HG03342 (cell line): ENCODE data around the gene CBR4.
A peak's percentile ranks its signal among the peaks of the same experiment; 100 is the strongest.

Experiments used
- ATAC-seq: cut with Tn5 transposase; IDR thresholded peaks from one replicate; pipeline ENCODE4 v1.9.1; 2021; ENCODE audit warnings: mild to moderate bottlenecking, moderate library complexity; ENCODE audit not compliant: unreplicated experiment

CBR4 gene

DNA sequence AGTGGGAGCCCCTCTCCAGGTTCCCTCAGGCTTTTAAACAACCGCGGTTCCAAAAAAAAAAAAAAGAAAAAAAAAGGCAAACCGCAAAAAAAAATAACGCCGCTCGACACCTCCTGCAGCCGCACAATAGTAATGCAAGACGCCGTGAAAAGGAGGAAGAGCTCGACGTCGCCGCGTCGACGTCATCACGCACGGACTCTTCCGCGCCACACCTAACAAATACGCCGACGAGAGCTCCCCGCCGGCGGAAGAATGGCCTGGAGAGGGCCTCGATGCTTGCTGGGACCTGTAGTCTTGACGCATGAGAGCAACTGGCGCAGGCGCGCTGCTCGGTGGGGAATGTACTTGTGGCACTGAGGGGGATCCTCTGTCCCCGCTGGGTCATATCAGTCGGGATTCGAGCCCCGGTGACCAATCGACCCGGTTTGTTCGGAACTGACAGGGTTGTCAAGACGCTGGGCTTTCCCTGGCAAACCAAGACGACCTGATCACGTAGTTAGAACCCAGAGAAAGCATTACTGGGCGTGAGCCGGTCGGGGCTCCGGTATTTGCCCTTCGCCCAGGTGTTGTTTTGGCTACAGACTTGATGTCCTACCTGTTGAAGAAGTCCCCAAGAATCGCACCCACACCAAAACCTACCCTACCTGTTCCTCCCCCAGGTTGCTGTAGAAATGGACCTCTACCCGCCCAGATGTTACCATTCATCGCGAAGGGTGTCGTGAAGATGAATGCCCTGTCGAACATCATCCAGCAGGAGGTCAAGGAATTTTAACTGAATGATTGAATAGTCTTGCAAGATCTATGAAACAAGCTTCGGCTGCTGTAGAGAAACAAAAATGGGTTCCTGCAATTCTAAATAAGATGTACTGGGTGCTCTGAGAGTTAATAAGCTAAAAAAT is at the start of gene CBR4:
CBR4 (minus strand) TSS at position 131 of the 899 bp plus-strand sequence. CDS start 166 bp downstream, outside the sequence.
- peak; percentile 97 for ATAC-seq

DNA sequence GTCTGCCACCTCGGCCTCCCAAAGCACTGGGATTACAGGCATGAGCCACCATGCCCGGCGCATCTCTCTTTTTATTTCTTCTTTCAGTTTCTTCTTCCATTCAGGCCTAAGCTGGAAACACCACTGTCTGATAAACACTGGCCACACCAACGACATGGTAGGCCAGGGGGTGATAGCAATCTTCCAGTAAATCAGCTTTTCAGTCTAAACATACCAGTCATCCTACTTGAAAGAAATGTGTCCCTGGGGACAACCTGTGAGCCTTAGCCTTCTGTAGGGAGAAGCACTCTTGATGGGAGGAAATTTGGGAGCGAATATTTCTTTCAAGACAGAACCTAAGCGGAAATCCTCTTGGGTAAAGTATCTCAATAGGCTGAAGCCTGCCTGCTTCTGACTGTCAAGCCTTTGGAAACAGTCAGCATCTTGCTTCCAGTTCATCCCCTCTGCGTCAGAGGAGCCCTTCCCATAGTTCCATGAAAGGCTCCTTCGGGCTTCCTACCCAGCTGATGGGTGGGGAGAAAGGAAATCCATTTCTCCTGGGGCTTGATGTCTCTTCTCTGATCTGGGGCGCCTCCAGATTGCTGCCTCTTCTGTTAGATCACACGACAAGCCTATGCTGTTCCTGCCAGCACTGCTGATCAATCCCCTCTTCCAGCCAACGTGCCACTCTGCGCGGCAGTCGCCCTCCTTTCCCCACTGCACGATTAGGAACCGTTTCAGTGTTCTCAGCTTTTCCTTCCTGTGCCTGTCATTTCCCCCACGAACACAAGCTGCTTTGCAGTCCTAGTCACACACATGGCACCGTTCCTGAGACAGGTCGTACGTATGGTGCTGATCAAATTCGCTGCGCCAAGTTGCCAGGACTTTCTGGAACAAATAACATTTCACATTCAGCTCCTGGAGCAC is 49.5 kb upstream of the CBR4 start:
- no peak for ATAC-seq

- no peak for ATAC-seq
Observed at GRCh38 chr4:169058312-169058711, 48.3 kb upstream of the CBR4 start.

DNA sequence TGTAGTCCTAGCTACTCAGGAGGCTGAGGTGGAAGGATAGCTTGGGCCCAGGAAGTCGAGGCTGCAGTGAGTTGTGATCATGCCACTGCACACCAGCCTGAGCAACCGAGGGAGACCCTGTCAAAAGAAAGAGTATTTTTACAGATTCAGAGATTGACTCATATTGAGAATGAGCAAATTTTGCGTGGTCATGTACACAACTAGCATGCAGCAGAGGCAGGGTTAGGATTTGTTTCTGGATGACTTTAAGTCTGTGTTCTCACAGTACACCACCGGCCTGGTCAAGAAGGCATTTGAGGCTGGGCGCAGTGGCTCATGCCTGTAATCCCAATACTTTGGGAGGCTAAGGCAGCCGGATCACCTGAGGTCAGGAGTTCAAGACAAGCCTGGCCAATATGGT is 44.8 kb upstream of the CBR4 start:
- ATAC-seq, result peak; percentile 66

GRCh38 chr4:169052594-169052945 is 42.5 kb upstream of the CBR4 start:
- no peak for ATAC-seq

DNA sequence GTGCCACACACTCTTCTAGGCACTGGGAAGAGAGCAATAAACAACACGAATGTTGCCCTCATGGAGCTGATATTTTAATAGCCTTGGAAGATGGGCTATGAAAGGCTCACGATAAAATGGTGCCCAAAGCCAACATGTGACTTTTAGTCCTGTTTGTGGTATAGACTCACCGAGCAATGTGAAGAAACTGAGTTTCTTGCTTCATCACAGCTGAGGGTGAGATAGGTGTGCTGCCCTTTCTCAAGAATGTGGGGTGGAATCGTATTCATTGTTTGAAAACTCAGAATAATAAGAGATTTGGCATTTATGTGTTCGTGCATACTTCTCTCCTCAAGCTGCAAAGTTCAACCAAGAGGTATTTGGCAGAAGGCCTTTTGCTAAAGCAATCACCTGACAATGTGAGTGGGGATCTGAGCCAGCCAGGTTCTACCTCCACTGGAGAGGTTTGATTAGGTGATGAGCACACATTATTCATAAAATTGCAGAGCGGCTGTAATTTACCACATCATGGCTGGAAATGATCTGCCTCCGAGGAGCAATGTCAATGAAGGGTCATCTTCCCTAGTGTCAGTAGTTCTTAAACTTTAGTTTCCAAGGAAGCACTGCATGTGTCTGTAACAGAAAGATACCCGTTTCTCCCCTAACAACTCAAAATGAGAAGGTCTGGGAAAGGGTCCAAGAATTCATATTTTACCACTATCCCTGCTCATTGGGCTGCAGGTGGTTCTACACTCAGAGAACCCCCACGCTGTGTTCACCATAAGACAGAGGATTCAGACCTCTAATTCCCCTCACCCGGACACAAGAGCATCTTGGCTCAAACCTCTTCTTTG is 41.9 kb upstream of the CBR4 start:
- no peak for ATAC-seq

GRCh38 chr4:169050881-169051760 is 41.1 kb upstream of the CBR4 start:
- no peak for ATAC-seq

DNA sequence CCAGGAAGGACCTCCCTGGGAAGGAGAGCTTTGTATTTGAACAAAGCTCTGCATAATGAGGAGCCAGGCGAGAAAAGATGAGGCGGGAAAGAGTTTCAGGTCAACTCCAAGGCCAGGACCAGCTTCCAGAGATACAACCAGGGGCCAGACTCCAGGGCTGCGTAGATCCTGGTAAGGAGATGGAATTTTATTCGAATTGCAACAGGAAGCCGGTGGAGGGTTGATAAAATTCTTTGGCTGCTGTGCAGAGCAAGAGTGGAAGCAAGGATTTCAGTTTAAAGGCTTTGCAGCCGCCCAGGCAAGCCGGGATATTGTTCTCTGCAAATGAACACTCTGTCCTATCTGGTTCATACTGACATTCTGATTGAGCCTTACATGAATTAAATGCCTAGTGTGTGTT is 40.2 kb upstream of the CBR4 start:
- no peak for ATAC-seq

DNA sequence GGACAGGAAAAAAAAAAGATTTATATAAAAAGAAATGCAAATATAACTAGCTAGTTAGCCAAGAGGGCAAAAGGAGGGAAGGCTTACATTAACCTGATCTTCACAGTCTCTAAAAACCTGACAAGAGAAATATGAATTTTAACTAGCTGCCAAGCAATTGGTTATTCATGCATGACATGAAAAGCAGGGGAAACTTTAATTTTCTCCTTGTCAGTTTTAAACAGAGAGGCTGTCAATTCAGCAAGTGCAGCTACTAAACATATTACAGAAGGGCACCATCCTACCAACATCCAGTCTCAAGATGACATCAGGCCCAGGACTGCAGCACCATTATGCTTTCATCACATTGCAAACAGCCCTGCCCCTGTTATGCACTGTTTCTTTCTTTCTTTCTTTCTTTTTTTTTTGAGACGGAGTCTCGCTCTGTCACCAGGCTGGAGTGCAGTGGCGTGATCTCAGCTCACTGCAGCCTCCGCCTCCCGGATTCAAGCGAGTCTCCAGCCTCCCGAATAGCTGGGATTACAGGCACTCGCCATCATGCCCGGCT is 38.9 kb upstream of the CBR4 start:
- ATAC-seq, result no peak

GRCh38 chr4:169047956-169048355 is 37.9 kb upstream of the CBR4 start:
- no peak for ATAC-seq

- ATAC-seq, result no peak
Observed at GRCh38 chr4:169045862-169046584, 36.0 kb upstream of the CBR4 start.

- ATAC-seq, result no peak
Observed at GRCh38 chr4:169044714-169045447, 34.8 kb upstream of the CBR4 start.

DNA sequence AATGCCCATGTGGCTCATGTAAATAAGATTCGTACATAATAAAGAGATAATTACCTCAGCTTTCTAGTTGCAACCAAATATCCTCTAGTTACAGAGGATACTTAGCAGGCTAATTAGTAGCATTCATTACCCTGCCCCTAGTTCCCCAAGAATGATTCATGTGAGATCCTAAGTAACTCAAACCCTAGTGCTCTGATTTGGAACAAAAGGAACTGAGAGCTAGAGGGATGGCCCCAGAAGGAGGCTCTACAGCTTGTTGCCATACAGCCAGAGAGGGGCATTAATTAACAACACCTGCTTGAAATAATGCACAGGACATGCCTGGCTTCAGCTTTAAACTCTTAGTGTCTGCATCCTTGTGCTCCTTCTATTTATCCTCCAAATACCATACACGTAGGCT is 32.6 kb upstream of the CBR4 start:
- no peak for ATAC-seq

DNA sequence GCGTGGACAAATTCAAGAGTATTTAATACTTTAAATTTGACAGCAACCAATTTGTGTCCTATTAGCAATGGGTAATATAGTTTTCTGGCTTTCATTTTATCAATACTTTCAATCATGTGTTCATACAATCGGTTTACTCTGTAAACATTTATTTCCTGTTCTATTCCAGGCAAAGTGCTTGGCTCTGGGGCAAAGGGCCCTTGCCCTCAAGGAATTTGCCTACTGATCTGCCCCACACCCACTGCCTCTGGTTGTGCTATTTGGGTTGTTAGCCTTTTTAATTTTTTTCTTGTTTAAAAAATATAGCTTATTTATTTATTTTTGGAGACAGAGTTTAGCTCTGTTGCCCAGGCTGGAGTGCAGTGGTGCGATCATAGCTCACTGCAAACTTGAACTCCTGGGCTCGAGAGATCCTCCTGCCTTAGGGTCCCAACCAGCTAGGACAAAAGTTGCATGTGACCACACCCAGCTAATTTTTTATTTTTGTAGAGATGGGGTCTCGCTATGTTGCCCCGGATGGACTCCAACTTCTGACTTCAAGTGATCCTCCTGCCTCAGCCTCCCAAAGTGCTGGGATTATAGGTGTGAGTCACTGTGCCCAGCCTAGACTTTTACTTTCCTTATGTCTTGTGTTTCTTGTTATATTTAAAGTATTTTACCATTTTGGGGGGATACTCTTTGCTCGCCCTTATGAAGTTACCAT is 30.7 kb upstream of the CBR4 start:
- ATAC-seq, result no peak

DNA sequence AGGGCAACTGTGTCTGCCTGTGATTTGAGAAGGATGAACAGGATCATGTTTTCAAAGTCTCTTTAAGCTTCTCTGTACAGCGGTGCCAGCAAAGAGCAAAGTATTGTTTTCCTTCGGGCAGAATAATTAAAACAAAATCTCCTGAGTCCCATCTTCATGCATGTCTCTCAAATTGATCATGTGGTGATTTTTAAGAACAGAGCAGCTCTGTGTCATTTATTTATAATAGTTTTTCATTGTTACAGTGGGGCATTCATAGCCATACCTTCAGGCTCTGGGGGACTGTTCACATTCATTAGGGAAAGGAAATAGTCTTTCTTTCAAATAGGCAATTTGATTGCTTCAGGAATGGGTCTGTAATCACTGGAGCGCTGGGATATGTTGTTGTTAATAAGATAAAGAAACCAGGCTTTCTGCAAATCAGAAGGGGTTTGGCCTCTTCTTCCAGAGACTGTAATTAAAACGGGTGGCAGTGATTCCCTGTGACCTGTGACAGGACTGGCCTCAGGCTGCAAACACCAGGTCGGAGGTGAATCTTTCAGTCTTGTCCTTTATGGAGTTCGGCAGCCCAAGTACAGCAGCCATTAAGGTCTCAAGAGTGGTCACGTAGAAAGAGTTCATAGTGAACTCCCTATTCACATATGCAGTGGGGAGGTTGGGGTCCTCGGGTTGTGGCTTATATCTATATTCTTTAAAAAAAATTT is 29.3 kb upstream of the CBR4 start:
- ATAC-seq, result no peak

- no peak for ATAC-seq
Observed at GRCh38 chr4:169037506-169037905, 27.5 kb upstream of the CBR4 start.
